Heart left ventricle (tissue), 13 donors: ENCODE results near the gene ETFB.

Source experiments
- POLR2A ChIP-seq, 2 donors: fragments of 450-650 bp; IDR thresholded peaks; one replicate each; pipeline ENCODE4 v1.6.1; 2017; ENCODE audit warnings: antibody characterized with exemption in 2 of 2, mild to moderate bottlenecking in 2 of 2, moderate library complexity in 2 of 2
- TF ChIP-seq, protein P1 (sequence below), 12 donors: fragments of 200-600 bp; sonication (generic) in 4 of 12; IDR thresholded peaks; one replicate each; pipeline versions ENCODE4 v1.5.0 to v1.8.0; 2018 to 2022; ENCODE audit warnings: antibody characterized with exemption in 12 of 12, mild to moderate bottlenecking in 5 of 12
- donor health status: ischemic (EF 13 %, LVEDD 7.1; RV severe dilation, severe dysfunction).
- donor health status: DM: no; HTN: yes; CAD: no.
- donor health status: DM: no; HTN: no; CAD: no.
- donor health status: ischemic (EF 25% LVEDD 6.9; RV normal size, moderate dysfunction).
- donor health status: ischemic (EF 25% LVEDD 5.7; RV mildly dilated, moderate dysfunction).
- donor health status: ischemic (EF 35%, LVEDD 5.7; RV mildly dilated, moderate dysfunction).
- donor health status: nonischemic (EF 11% LVEDD 7.7; RV severe dilation, severe dysfunction).
- donor health status: DM: yes; HTN: yes; CAD: no.
- donor health status: PGD.
- donor health status: ischemic (EF 29% LVEDD 5.4; RV normal size, mild dysfunction).
- donor health status: nonischemic (EF 23%, LVEDD 6.1; RV moderate dilation, normal function).

DNA sequence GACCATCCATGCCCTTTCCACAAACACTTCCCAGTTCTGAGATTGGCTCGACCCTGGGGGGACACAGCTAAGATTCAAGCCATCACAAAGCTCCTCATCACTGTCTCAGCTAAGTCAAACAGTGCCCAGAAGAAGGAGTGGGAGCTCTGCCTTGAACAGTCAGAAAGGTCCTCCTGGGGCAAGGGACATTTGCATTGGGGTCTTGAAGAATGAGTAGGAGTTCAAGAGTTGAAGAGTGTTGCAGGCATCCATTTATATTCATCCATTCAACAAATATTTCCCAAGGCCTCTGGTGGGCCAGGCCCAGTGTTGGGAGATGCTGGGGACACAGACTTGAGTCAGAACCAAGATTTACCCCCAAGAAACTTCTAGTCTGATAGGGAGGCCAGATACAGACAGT lies 48.2 kb downstream of the ETFB start:
- TF ChIP-seq, protein P1, sequence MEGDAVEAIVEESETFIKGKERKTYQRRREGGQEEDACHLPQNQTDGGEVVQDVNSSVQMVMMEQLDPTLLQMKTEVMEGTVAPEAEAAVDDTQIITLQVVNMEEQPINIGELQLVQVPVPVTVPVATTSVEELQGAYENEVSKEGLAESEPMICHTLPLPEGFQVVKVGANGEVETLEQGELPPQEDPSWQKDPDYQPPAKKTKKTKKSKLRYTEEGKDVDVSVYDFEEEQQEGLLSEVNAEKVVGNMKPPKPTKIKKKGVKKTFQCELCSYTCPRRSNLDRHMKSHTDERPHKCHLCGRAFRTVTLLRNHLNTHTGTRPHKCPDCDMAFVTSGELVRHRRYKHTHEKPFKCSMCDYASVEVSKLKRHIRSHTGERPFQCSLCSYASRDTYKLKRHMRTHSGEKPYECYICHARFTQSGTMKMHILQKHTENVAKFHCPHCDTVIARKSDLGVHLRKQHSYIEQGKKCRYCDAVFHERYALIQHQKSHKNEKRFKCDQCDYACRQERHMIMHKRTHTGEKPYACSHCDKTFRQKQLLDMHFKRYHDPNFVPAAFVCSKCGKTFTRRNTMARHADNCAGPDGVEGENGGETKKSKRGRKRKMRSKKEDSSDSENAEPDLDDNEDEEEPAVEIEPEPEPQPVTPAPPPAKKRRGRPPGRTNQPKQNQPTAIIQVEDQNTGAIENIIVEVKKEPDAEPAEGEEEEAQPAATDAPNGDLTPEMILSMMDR (IDR thresholded peaks at IDR 0.05), result no peak
- TF ChIP-seq POLR2A (IDR thresholded peaks at IDR 0.05), result no peak
